ENCODE data around the gene CPED1.
A peak's percentile ranks its signal among the peaks of the same experiment; 100 is the strongest.
"Not testable (repeated sequence)": the region's sequence is repeated elsewhere in the genome, so short reads cannot be mapped to it uniquely, and the experiment has no call there.

Gene CPED1

GRCh38 chr7:120981117-120981516, 7.4 kb upstream of the CPED1 start:
- no peaks in the 10 kb centered on the region for H3K27me3 ChIP-seq (ENCODE audit: insufficient read depth, low read length)
- no peaks in the 10 kb centered on the region for H3K36me3 ChIP-seq (ENCODE audit: insufficient read depth, low read length)
- H3K4me1 ChIP-seq (ENCODE audit: control insufficient read depth, insufficient read depth, low read length, unreplicated experiment), result peaks cover 19% of the 10 kb centered on the region
- no peak overlapping the region for H3K27ac ChIP-seq (ENCODE audit: low read depth, low read length)
- H3K79me2 ChIP-seq (ENCODE audit: control insufficient read depth, insufficient read depth, low read length, unreplicated experiment), result no peaks in the 10 kb centered on the region
- no peak overlapping the region for H3K4me3 ChIP-seq (ENCODE audit: low read depth, low read length)
- H2AFZ ChIP-seq (ENCODE audit: low read length, unreplicated experiment), result no peak overlapping the region

GRCh38 chr7:120981888-120982615, 6.5 kb upstream of the CPED1 start:
- H3K4me3 ChIP-seq (ENCODE audit: low read depth, low read length), result no peak overlapping the region
- no peaks in the 10 kb centered on the region for H3K36me3 ChIP-seq (ENCODE audit: insufficient read depth, low read length)
- H2AFZ ChIP-seq (ENCODE audit: low read length, unreplicated experiment), result peak overlapping the region; percentile 36
- no peaks in the 10 kb centered on the region for H3K27me3 ChIP-seq (ENCODE audit: insufficient read depth, low read length)
- 0 out of 2 replicates have a peak overlapping the region, but pooled peaks have one; percentile 5 for H3K27ac ChIP-seq (ENCODE audit: low read depth, low read length)
- peaks cover 19% of the 10 kb centered on the region for H3K4me1 ChIP-seq (ENCODE audit: control insufficient read depth, insufficient read depth, low read length, unreplicated experiment)
- H3K79me2 ChIP-seq (ENCODE audit: control insufficient read depth, insufficient read depth, low read length, unreplicated experiment), result no peaks in the 10 kb centered on the region

- not testable (repeated sequence) for H3K27me3 ChIP-seq (ENCODE audit: insufficient read depth, low read length); H3K79me2 ChIP-seq (ENCODE audit: control insufficient read depth, insufficient read depth, low read length, unreplicated experiment); H3K4me3 ChIP-seq (ENCODE audit: low read depth, low read length); H3K36me3 ChIP-seq (ENCODE audit: insufficient read depth, low read length); H3K27ac ChIP-seq (ENCODE audit: low read depth, low read length); H2AFZ ChIP-seq (ENCODE audit: low read length, unreplicated experiment)
- peaks cover 19% of the 10 kb centered on the region for H3K4me1 ChIP-seq (ENCODE audit: control insufficient read depth, insufficient read depth, low read length, unreplicated experiment)
These were observed 4.9 kb upstream of the CPED1 start for GRCh38 chr7:120983592-120983991.

GRCh38 chr7:120984406-120984805, 4.1 kb upstream of the CPED1 start:
- H3K27me3 ChIP-seq (ENCODE audit: insufficient read depth, low read length), result no peaks in the 10 kb centered on the region
- H3K27ac ChIP-seq (ENCODE audit: low read depth, low read length), result no peak overlapping the region
- H3K4me1 ChIP-seq (ENCODE audit: control insufficient read depth, insufficient read depth, low read length, unreplicated experiment), result peaks cover 19% of the 10 kb centered on the region
- H2AFZ ChIP-seq (ENCODE audit: low read length, unreplicated experiment), result no peak overlapping the region
- no peak overlapping the region for H3K4me3 ChIP-seq (ENCODE audit: low read depth, low read length)
- no peaks in the 10 kb centered on the region for H3K36me3 ChIP-seq (ENCODE audit: insufficient read depth, low read length)
- H3K79me2 ChIP-seq (ENCODE audit: control insufficient read depth, insufficient read depth, low read length, unreplicated experiment), result peaks cover 4% of the 10 kb centered on the region

- Histone ChIP-seq H3K4me1 (ENCODE audit: control insufficient read depth, insufficient read depth, low read length, unreplicated experiment) (peaks cover 13% of the 10 kb centered on the region), H3K27ac (ENCODE audit: low read depth, low read length) (no peak overlapping the region), H3K4me3 (ENCODE audit: low read depth, low read length) (no peak overlapping the region), H3K79me2 (ENCODE audit: control insufficient read depth, insufficient read depth, low read length, unreplicated experiment) (peaks cover 12% of the 10 kb centered on the region), H2AFZ (ENCODE audit: low read length, unreplicated experiment) (no peak overlapping the region), H3K36me3 (ENCODE audit: insufficient read depth, low read length) (no peaks in the 10 kb centered on the region), H3K27me3 (ENCODE audit: insufficient read depth, low read length) (no peaks in the 10 kb centered on the region)
These were observed 3.3 kb upstream of the CPED1 start for GRCh38 chr7:120985130-120985758.

GRCh38 chr7:120985839-120986238, 2.7 kb upstream of the CPED1 start:
- Histone ChIP-seq H2AFZ (ENCODE audit: low read length, unreplicated experiment) (no peak overlapping the region), H3K36me3 (ENCODE audit: insufficient read depth, low read length) (no peaks in the 10 kb centered on the region), H3K4me1 (ENCODE audit: control insufficient read depth, insufficient read depth, low read length, unreplicated experiment) (peaks cover 13% of the 10 kb centered on the region), H3K4me3 (ENCODE audit: low read depth, low read length) (no peak overlapping the region), H3K27ac (ENCODE audit: low read depth, low read length) (no peak overlapping the region), H3K27me3 (ENCODE audit: insufficient read depth, low read length) (no peaks in the 10 kb centered on the region), H3K79me2 (ENCODE audit: control insufficient read depth, insufficient read depth, low read length, unreplicated experiment) (peaks cover 18% of the 10 kb centered on the region)

GRCh38 chr7:120986650-120987049, 1.9 kb upstream of the CPED1 start:
- H3K4me1 ChIP-seq (ENCODE audit: control insufficient read depth, insufficient read depth, low read length, unreplicated experiment), result peaks cover 10% of the 10 kb centered on the region
- no peak overlapping the region for H3K27ac ChIP-seq (ENCODE audit: low read depth, low read length)
- peaks cover 27% of the 10 kb centered on the region for H3K79me2 ChIP-seq (ENCODE audit: control insufficient read depth, insufficient read depth, low read length, unreplicated experiment)
- H3K27me3 ChIP-seq (ENCODE audit: insufficient read depth, low read length), result no peaks in the 10 kb centered on the region
- no peak overlapping the region for H3K4me3 ChIP-seq (ENCODE audit: low read depth, low read length)
- H3K36me3 ChIP-seq (ENCODE audit: insufficient read depth, low read length), result no peaks in the 10 kb centered on the region
- no peak overlapping the region for H2AFZ ChIP-seq (ENCODE audit: low read length, unreplicated experiment)

GRCh38 chr7:120987280-120987679, 1.2 kb upstream of the CPED1 start:
- Histone ChIP-seq H3K36me3 (ENCODE audit: insufficient read depth, low read length) (no peaks in the 10 kb centered on the region), H3K27me3 (ENCODE audit: insufficient read depth, low read length) (no peaks in the 10 kb centered on the region), H3K4me3 (ENCODE audit: low read depth, low read length) (no peak overlapping the region; the same call in 1 of the 2 replicates), H3K4me1 (ENCODE audit: control insufficient read depth, insufficient read depth, low read length, unreplicated experiment) (peaks cover 7% of the 10 kb centered on the region), H3K27ac (ENCODE audit: low read depth, low read length) (no peak overlapping the region), H3K79me2 (ENCODE audit: control insufficient read depth, insufficient read depth, low read length, unreplicated experiment) (peaks cover 33% of the 10 kb centered on the region), H2AFZ (ENCODE audit: low read length, unreplicated experiment) (no peak overlapping the region)

- Histone ChIP-seq H3K27me3 (ENCODE audit: insufficient read depth, low read length) (no peaks in the 10 kb centered on the region), H2AFZ (ENCODE audit: low read length, unreplicated experiment) (peak overlapping the region; percentile 96), H3K36me3 (ENCODE audit: insufficient read depth, low read length) (no peaks in the 10 kb centered on the region), H3K79me2 (ENCODE audit: control insufficient read depth, insufficient read depth, low read length, unreplicated experiment) (peaks cover 39% of the 10 kb centered on the region), H3K27ac (ENCODE audit: low read depth, low read length) (peak overlapping the region; percentile 79), H3K4me3 (ENCODE audit: low read depth, low read length) (peak overlapping the region; percentile 89), H3K4me1 (ENCODE audit: control insufficient read depth, insufficient read depth, low read length, unreplicated experiment) (peaks cover 10% of the 10 kb centered on the region)
These were observed 574 bp upstream of the CPED1 start for GRCh38 chr7:120987683-120988590.

GRCh38 chr7:120989257-120990220, 1.0 kb downstream of the CPED1 start:
- Histone ChIP-seq H3K27me3 (ENCODE audit: insufficient read depth, low read length) (no peaks in the 10 kb centered on the region), H3K4me1 (ENCODE audit: control insufficient read depth, insufficient read depth, low read length, unreplicated experiment) (peaks cover 24% of the 10 kb centered on the region), H3K79me2 (ENCODE audit: control insufficient read depth, insufficient read depth, low read length, unreplicated experiment) (peaks cover 49% of the 10 kb centered on the region), H3K4me3 (ENCODE audit: low read depth, low read length) (peak overlapping the region; percentile 89), H2AFZ (ENCODE audit: low read length, unreplicated experiment) (peak overlapping the region; percentile 96), H3K27ac (ENCODE audit: low read depth, low read length) (peak overlapping the region; percentile 79), H3K36me3 (ENCODE audit: insufficient read depth, low read length) (no peaks in the 10 kb centered on the region)

Measured in ACC112 (cell line).